Measurements from ENCODE around the gene SCGB1A1.

The SCGB1A1 gene

DNA sequence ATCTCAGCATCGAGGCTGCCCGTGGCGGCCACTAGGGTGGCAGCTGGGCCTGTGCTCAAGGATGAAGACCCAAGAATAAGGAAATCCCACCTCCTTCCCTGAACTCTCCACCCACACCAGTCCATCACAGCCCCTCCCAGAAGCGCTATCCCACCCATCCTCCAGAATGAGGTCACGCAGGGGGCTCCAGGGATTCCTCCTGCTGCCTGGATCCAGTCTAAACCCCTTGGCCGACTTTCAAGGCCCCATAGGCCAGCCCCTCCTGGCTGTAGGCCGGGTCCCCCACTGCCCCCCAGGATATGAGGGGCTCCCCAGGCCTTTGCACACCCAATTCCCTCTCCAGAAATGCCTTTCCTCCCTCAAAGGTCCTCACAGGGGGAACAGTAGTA is 19.0 kb upstream of the SCGB1A1 start:
- H3K4me3 ChIP-seq (replicated peaks; ENCODE audit: low read depth, low read length): no peak overlapping the region
- DNase-seq (ENCODE audit: extremely low read depth, insufficient read length): no peak
- TF ChIP-seq, protein P1, sequence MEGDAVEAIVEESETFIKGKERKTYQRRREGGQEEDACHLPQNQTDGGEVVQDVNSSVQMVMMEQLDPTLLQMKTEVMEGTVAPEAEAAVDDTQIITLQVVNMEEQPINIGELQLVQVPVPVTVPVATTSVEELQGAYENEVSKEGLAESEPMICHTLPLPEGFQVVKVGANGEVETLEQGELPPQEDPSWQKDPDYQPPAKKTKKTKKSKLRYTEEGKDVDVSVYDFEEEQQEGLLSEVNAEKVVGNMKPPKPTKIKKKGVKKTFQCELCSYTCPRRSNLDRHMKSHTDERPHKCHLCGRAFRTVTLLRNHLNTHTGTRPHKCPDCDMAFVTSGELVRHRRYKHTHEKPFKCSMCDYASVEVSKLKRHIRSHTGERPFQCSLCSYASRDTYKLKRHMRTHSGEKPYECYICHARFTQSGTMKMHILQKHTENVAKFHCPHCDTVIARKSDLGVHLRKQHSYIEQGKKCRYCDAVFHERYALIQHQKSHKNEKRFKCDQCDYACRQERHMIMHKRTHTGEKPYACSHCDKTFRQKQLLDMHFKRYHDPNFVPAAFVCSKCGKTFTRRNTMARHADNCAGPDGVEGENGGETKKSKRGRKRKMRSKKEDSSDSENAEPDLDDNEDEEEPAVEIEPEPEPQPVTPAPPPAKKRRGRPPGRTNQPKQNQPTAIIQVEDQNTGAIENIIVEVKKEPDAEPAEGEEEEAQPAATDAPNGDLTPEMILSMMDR (IDR thresholded peaks at IDR 0.05; ENCODE audit: insufficient read depth, low read length, poor library complexity, severe bottlenecking): no peak
- H3K36me3 ChIP-seq (ENCODE audit: control insufficient read depth, insufficient read depth, low read length): no peaks in the 10 kb centered on the region
- no peaks in the 10 kb centered on the region; the same call in 1 of the 2 replicates for H3K27me3 ChIP-seq (replicated peaks; ENCODE audit: control insufficient read depth, insufficient read depth, low read length)

DNA sequence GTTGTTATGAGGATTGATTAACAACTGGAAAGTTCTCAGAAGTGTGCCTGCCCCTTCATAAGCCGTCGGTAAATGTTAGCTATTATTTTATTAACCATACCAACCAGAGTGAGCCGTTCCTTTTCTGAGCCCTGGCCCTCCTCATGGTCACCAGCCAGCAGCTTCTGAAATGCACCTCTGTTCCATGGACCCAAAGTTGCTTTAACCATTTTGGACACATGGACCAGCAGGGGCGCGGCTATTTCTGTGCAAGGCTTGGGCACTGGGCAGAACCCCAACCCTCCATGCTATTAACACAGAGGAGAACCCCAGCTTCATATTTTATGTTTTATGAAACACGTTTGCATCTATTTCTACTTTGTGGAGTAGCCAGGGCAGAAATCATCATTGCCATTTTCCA is 18.6 kb upstream of the SCGB1A1 start:
- DNase-seq (ENCODE audit: extremely low read depth, insufficient read length): no peak
- no peaks in the 10 kb centered on the region; the same call in 1 of the 2 replicates for H3K27me3 ChIP-seq (replicated peaks; ENCODE audit: control insufficient read depth, insufficient read depth, low read length)
- TF ChIP-seq, protein P1 (IDR thresholded peaks at IDR 0.05; ENCODE audit: insufficient read depth, low read length, poor library complexity, severe bottlenecking): no peak
- H3K4me3 ChIP-seq (replicated peaks; ENCODE audit: low read depth, low read length): no peak overlapping the region
- H3K36me3 ChIP-seq (ENCODE audit: control insufficient read depth, insufficient read depth, low read length): no peaks in the 10 kb centered on the region

- no peak overlapping the region for H3K4me3 ChIP-seq (replicated peaks; ENCODE audit: low read depth, low read length)
- H3K27me3 ChIP-seq (replicated peaks; ENCODE audit: control insufficient read depth, insufficient read depth, low read length): no peaks in the 10 kb centered on the region; the same call in 1 of the 2 replicates
- DNase-seq (ENCODE audit: extremely low read depth, insufficient read length): no peak
- TF ChIP-seq, protein P1 (IDR thresholded peaks at IDR 0.05; ENCODE audit: insufficient read depth, low read length, poor library complexity, severe bottlenecking): no peak
- H3K36me3 ChIP-seq (ENCODE audit: control insufficient read depth, insufficient read depth, low read length): no peaks in the 10 kb centered on the region
Observed at GRCh38 chr11:62400760-62401159, 18.1 kb upstream of the SCGB1A1 start.

DNA sequence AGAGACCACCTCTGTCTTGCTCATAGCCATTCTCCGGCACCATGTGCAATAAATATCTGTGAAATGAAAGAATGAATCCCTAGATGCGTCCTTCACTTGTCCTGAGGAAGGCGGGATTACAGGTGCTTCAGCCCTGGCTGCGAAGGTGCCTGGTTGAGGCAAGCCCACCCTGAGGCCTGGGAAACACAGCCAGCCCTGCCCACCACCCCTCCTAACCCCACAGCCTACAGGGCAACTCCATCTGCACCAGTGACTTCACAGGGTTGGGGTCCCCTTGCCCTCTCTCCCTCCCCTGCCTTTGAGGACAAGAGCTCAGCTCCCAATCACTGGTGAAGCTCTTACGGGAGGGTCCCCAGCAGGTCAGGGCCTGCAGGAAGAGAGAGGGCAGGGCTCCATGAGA is 17.5 kb upstream of the SCGB1A1 start:
- H3K27me3 ChIP-seq (replicated peaks; ENCODE audit: control insufficient read depth, insufficient read depth, low read length): peaks cover 1% of the 10 kb centered on the region; the same call in 1 of the 2 replicates
- TF ChIP-seq, protein P1 (IDR thresholded peaks at IDR 0.05; ENCODE audit: insufficient read depth, low read length, poor library complexity, severe bottlenecking): no peak
- H3K36me3 ChIP-seq (ENCODE audit: control insufficient read depth, insufficient read depth, low read length): no peaks in the 10 kb centered on the region
- DNase-seq (ENCODE audit: extremely low read depth, insufficient read length): no peak
- no peak overlapping the region for H3K4me3 ChIP-seq (replicated peaks; ENCODE audit: low read depth, low read length)

DNA sequence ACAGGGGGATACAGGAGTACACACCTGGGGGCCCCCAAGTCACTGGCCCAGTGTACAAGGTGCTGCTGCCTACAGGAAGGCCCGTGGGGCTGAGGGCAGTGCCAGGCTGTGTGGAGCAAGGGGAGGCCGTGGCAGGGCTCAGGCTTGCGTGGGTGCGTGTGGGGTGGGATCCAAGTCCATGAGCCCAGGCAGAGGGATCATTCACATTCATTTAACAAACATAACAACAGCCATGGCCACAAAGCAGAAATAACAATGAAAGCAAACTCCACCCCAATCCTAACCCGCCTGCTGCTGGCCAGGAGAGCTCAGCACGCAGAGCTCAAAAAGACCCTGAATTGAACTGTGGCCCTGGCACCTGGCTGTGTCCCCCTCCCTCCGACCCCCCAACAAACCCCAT is 17.0 kb upstream of the SCGB1A1 start:
- Histone ChIP-seq H3K4me3 (replicated peaks; ENCODE audit: low read depth, low read length) (no peak overlapping the region), H3K36me3 (ENCODE audit: control insufficient read depth, insufficient read depth, low read length) (no peaks in the 10 kb centered on the region), H3K27me3 (replicated peaks; ENCODE audit: control insufficient read depth, insufficient read depth, low read length) (peaks cover 1% of the 10 kb centered on the region; the same call in 1 of the 2 replicates)
- TF ChIP-seq, protein P1 (IDR thresholded peaks at IDR 0.05; ENCODE audit: insufficient read depth, low read length, poor library complexity, severe bottlenecking): no peak
- DNase-seq (ENCODE audit: extremely low read depth, insufficient read length): no peak

Data from GM06990 (cell line).